22Rv1 (cell line): ENCODE data around the gene CCNB1.
"Not testable (repeated sequence)": the region's sequence is repeated elsewhere in the genome, so short reads cannot be mapped to it uniquely, and the experiment has no call there.

Source experiments
- H3K27ac ChIP-seq: fragments of 450-650 bp; 2 replicates; pipeline ENCODE4 v1.5.1; 2017
- CTCF ChIP-seq: fragments of 450-650 bp; IDR thresholded peaks from 2 replicates; pipeline ENCODE4 v1.5.1; 2017; ENCODE audit warnings: mild to moderate bottlenecking
- ZFX ChIP-seq: fragments of 450-650 bp; IDR thresholded peaks from 2 replicates; pipeline ENCODE4 v1.6.1; 2017; ENCODE audit warnings: antibody characterized with exemption, borderline replicate concordance

CCNB1 gene

GRCh38 chr5:69166686-69167492 is at the start of gene CCNB1:
CCNB1 (plus strand) TSS chr5:69167150; CDS start chr5:69167263, 113 bp downstream.
- H3K27ac ChIP-seq: peak within 1 kb of the TSS; percentile 82
- TF ChIP-seq ZFX (no peak), CTCF (no peak)

- H3K27ac ChIP-seq: no peak overlapping the region
- TF ChIP-seq CTCF (no peak), ZFX (no peak)
Observed at GRCh38 chr5:69129413-69129812, 37.5 kb upstream of the CCNB1 start.

GRCh38 chr5:69130241-69130640 is 36.7 kb upstream of the CCNB1 start:
- TF ChIP-seq CTCF (no peak), ZFX (no peak)
- H3K27ac ChIP-seq: no peak overlapping the region

- H3K27ac ChIP-seq: no peak overlapping the region
- TF ChIP-seq CTCF (no peak), ZFX (no peak)
Observed at GRCh38 chr5:69131304-69131703, 35.6 kb upstream of the CCNB1 start.

GRCh38 chr5:69134126-69134525 is 32.8 kb upstream of the CCNB1 start:
- no peak overlapping the region for H3K27ac ChIP-seq
- TF ChIP-seq ZFX: no peak
- no peak for TF ChIP-seq CTCF

- TF ChIP-seq CTCF (no peak), ZFX (no peak)
- H3K27ac ChIP-seq: no peak overlapping the region
Observed at GRCh38 chr5:69136293-69136692, 30.7 kb upstream of the CCNB1 start.

- not testable (repeated sequence) for H3K27ac ChIP-seq
Observed at GRCh38 chr5:69137208-69137607, 29.7 kb upstream of the CCNB1 start.

- TF ChIP-seq ZFX (no peak), CTCF (no peak)
- H3K27ac ChIP-seq: no peak overlapping the region
Observed at GRCh38 chr5:69137807-69138206, 29.1 kb upstream of the CCNB1 start.
